Neural progenitor cell (in vitro differentiated cells): ENCODE results near the gene IFTAP. TPM values are rescaled to one million over a fixed set of nuclear protein-coding genes. Genes with fewer than 3 reads are reported as not detected.

Experiments used
- DNase-seq: peaks from one replicate; pipeline ENCODE4 v3.0.0-alpha.2; 2016; ENCODE audit warnings: low spot score
- H2AFZ ChIP-seq: fragments of 200-600 bp; sonication (generic); replicated peaks from 2 replicates; pipeline ENCODE4 v1.6.1; 2016; ENCODE audit warnings: antibody characterized with exemption
- H3F3A ChIP-seq: fragments of 200-600 bp; sonication (generic); 2 replicates; pipeline ENCODE4 v1.6.1; 2016; ENCODE audit warnings: antibody characterized with exemption, low read depth
- H3K27ac ChIP-seq: fragments of 200-600 bp; sonication (generic); 2 replicates; pipeline ENCODE4 v1.5.1; 2016; ENCODE audit warnings: mild to moderate bottlenecking
- H3K27me3 ChIP-seq: fragments of 200-600 bp; sonication (generic); 2 replicates; pipeline ENCODE4 v1.6.1; 2016; ENCODE audit warnings: mild to moderate bottlenecking, moderate library complexity
- H3K36me3 ChIP-seq: fragments of 200-600 bp; sonication (generic); 2 replicates; pipeline ENCODE4 v1.5.1; 2016
- H3K4me1 ChIP-seq: fragments of 200-600 bp; sonication (generic); 2 replicates; pipeline ENCODE4 v1.6.1; 2016; ENCODE audit warnings: mixed run types
- H3K4me2 ChIP-seq: fragments of 200-600 bp; sonication (generic); 2 replicates; pipeline ENCODE4 v1.6.1; 2016
- H3K4me3 ChIP-seq: fragments of 200-600 bp; sonication (generic); 2 replicates; pipeline ENCODE4 v1.5.1; 2016
- H3K79me2 ChIP-seq: fragments of 200-600 bp; sonication (generic); 2 replicates; pipeline ENCODE4 v1.6.1; 2016; ENCODE audit warnings: low read depth
- H3K9ac ChIP-seq: fragments of 200-600 bp; sonication (generic); 2 replicates; pipeline ENCODE4 v1.6.1; 2016
- H3K9me3 ChIP-seq: fragments of 200-600 bp; sonication (generic); 2 replicates; pipeline ENCODE4 v1.5.1; 2016; ENCODE audit warnings: low read depth
- H4K20me1 ChIP-seq: fragments of 200-600 bp; sonication (generic); 2 replicates; pipeline ENCODE4 v1.6.1; 2016; ENCODE audit warnings: low read depth
- H3K27ac Mint-ChIP-seq: 3 replicates; pipeline ENCODE4 v1.8.0; 2021; ENCODE audit warnings: mixed read lengths
- H3K27me3 Mint-ChIP-seq: 2 replicates; pipeline ENCODE4 v1.8.0; 2022; ENCODE audit warnings: low read depth, mild to moderate bottlenecking, inconsistent platforms, moderate library complexity, mixed read lengths; ENCODE audit not compliant: insufficient read depth
- H3K36me3 Mint-ChIP-seq: 3 replicates; pipeline ENCODE4 v1.8.0; 2021; ENCODE audit warnings: mixed read lengths
- H3K4me1 Mint-ChIP-seq: 3 replicates; pipeline ENCODE4 v1.8.0; 2021; ENCODE audit warnings: mixed read lengths
- H3K4me3 Mint-ChIP-seq: 3 replicates; pipeline ENCODE4 v1.8.0; 2021; ENCODE audit warnings: mild to moderate bottlenecking, moderate library complexity, mixed read lengths
- H3K9me3 Mint-ChIP-seq: 3 replicates; pipeline ENCODE4 v1.8.0; 2020; ENCODE audit warnings: mixed read lengths
- EZH2 ChIP-seq: fragments of 200-600 bp; sonication (generic); IDR thresholded peaks from 2 replicates; pipeline ENCODE4 v1.6.1; 2017; ENCODE audit warnings: antibody characterized with exemption, mild to moderate bottlenecking, moderate library complexity
- EZH2phosphoT487 ChIP-seq: fragments of 200-600 bp; sonication (generic); IDR thresholded peaks from 2 replicates; pipeline ENCODE4 v1.6.1; 2017; ENCODE audit warnings: antibody characterized with exemption
- total RNA-seq: library from RNA; depleted of rRNA; stranded (reverse); fragments of >200 nt; gene quantifications from 2 replicates; pipeline ENCODE4 v1.2.3, GENCODE V29; 2015; ENCODE audit warnings: low replicate concordance
- TF ChIP-seq, protein P1 (sequence below): fragments of 200-600 bp; sonication (generic); IDR thresholded peaks from 2 replicates; pipeline ENCODE4 v1.5.1; 2017; ENCODE audit warnings: antibody characterized with exemption, mild to moderate bottlenecking

Gene IFTAP
- total RNA-seq, 1 donor from 2014 or later = 112 TPM

DNA sequence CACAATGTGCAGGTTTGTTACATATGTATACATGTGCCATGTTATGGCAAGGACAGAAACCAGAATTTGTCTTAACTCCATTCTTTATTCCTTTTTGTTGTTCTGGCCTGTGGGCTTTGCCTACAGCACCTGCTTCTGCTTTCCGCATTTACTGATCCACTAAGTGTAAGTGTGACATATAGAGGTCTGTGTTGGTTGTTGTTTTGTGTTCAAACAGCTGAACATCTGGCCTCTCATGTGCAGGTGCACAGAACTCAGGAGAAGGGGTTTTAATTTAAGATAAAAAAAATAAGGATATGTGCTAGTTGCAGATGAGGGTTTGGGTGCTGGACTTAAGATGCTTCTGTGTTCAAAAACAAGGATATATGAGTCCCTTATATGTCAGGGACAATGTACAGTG is 89.5 kb downstream of the IFTAP start:
- no peak overlapping the region for H3K27ac Mint-ChIP-seq

DNA sequence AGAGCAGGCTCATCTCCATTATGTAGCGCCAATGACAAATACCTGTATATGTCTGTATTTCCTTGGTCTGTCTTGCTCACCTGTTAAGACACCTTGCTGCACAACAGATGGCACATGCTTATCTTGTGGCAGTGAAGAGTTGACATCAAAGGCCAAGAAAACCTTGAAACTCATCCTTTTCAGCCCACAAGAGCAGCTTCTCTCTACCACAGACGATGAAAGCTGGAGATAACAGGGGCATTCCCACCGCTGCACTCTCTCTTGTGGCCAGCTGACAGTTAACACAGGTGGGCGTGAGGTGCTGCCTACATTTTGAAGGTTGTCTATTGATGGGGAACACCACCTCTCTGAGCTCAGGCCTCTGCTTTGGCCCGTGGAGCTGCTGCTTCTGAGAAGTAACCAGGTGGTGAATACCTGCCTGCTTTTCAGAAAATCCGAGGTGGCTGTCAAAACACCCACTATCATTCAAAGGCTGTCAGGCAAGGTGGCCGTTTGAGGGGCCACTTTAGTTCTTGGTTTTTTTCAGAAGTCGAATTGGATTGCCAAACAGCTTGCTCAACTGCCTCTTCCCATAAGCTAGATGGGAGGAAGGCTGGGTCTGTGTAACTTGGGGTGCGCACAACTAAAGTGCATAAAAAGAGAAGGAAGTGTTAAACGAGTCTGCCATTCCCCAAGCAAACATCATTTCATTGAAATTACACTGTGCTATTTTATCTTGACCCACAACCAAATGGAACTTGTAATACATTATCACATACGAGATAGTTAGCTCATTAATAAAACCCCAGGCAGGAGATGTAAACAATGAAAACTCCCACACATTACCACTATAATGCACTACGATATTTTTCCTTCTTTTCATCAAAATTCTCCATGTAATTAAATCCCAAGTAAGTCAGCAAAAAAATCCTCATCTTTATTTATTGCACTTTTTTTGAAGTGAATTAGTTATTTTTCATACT is 90.8 kb downstream of the IFTAP start:
- Histone ChIP-seq H2AFZ (no peak overlapping the region), H3K4me1 (peaks cover 5% of the 10 kb centered on the region), H3K4me3 (no peak overlapping the region), H3K9ac (no peak overlapping the region), H3K27me3 (no peaks in the 10 kb centered on the region), H3F3A (no peaks in the 10 kb centered on the region), H3K27ac (no peak overlapping the region), H3K9me3 (no peaks in the 10 kb centered on the region), H3K36me3 (no peaks in the 10 kb centered on the region), H3K79me2 (no peaks in the 10 kb centered on the region), H3K4me2 (no peak overlapping the region), H4K20me1 (no peaks in the 10 kb centered on the region)
- no peak overlapping the region for H3K27ac Mint-ChIP-seq
- TF ChIP-seq, protein P1, sequence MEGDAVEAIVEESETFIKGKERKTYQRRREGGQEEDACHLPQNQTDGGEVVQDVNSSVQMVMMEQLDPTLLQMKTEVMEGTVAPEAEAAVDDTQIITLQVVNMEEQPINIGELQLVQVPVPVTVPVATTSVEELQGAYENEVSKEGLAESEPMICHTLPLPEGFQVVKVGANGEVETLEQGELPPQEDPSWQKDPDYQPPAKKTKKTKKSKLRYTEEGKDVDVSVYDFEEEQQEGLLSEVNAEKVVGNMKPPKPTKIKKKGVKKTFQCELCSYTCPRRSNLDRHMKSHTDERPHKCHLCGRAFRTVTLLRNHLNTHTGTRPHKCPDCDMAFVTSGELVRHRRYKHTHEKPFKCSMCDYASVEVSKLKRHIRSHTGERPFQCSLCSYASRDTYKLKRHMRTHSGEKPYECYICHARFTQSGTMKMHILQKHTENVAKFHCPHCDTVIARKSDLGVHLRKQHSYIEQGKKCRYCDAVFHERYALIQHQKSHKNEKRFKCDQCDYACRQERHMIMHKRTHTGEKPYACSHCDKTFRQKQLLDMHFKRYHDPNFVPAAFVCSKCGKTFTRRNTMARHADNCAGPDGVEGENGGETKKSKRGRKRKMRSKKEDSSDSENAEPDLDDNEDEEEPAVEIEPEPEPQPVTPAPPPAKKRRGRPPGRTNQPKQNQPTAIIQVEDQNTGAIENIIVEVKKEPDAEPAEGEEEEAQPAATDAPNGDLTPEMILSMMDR = no peak
- TF ChIP-seq EZH2phosphoT487 (no peak), EZH2 (no peak)
- peaks cover 2% of the 10 kb centered on the region for H3K9me3 Mint-ChIP-seq
- H3K4me1 Mint-ChIP-seq = no peaks in the 10 kb centered on the region
- no peaks in the 10 kb centered on the region for H3K36me3 Mint-ChIP-seq
- no peak overlapping the region for H3K4me3 Mint-ChIP-seq
- no peaks in the 10 kb centered on the region for H3K27me3 Mint-ChIP-seq
- DNase-seq = no peak

More for the DNA sequence above, 89.5 kb downstream of the IFTAP start:
- Histone ChIP-seq H3K9me3 (no peaks in the 10 kb centered on the region), H3K36me3 (no peaks in the 10 kb centered on the region), H2AFZ (no peak overlapping the region), H3K79me2 (no peaks in the 10 kb centered on the region), H4K20me1 (no peaks in the 10 kb centered on the region), H3K4me2 (no peak overlapping the region), H3K4me1 (peaks cover 5% of the 10 kb centered on the region), H3K9ac (no peak overlapping the region), H3K4me3 (no peak overlapping the region), H3K27ac (no peak overlapping the region), H3K27me3 (no peaks in the 10 kb centered on the region), H3F3A (no peaks in the 10 kb centered on the region)
- H3K27me3 Mint-ChIP-seq = no peaks in the 10 kb centered on the region
- no peak for DNase-seq
- TF ChIP-seq, protein P1 = no peak
- no peak for TF ChIP-seq EZH2
- no peak for TF ChIP-seq EZH2phosphoT487
- H3K4me1 Mint-ChIP-seq = no peaks in the 10 kb centered on the region
- H3K36me3 Mint-ChIP-seq = no peaks in the 10 kb centered on the region
- H3K9me3 Mint-ChIP-seq = peaks cover 5% of the 10 kb centered on the region
- no peak overlapping the region for H3K4me3 Mint-ChIP-seq

- H2AFZ ChIP-seq = no peak overlapping the region
- no peaks in the 10 kb centered on the region for H4K20me1 ChIP-seq
- no peak overlapping the region for H3K4me3 ChIP-seq
- Mint-ChIP-seq H3K27ac (no peak overlapping the region), H3K9me3 (no peaks in the 10 kb centered on the region), H3K27me3 (no peaks in the 10 kb centered on the region), H3K4me1 (no peaks in the 10 kb centered on the region), H3K4me3 (no peak overlapping the region), H3K36me3 (no peaks in the 10 kb centered on the region)
- no peaks in the 10 kb centered on the region for H3K9me3 ChIP-seq
- no peaks in the 10 kb centered on the region for H3K27me3 ChIP-seq
- TF ChIP-seq EZH2phosphoT487 (no peak), EZH2 (no peak)
- TF ChIP-seq, protein P1 = no peak
- no peak overlapping the region for H3K9ac ChIP-seq
- no peak for DNase-seq
- no peaks in the 10 kb centered on the region for H3K79me2 ChIP-seq
- no peaks in the 10 kb centered on the region for H3K36me3 ChIP-seq
- H3K27ac ChIP-seq = no peak overlapping the region
- no peak overlapping the region for H3K4me2 ChIP-seq
- H3K4me1 ChIP-seq = peaks cover 5% of the 10 kb centered on the region
- H3F3A ChIP-seq = no peaks in the 10 kb centered on the region
Measured at GRCh38 chr11:36688132-36688531, 93.8 kb downstream of the IFTAP start.
